H1 (cell line): ENCODE measurements around the gene RPGRIP1. TPM values are rescaled to one million over a fixed set of nuclear protein-coding genes. Genes with fewer than 3 reads are reported as not detected.

ENCODE experiments used
- ASH2L ChIP-seq: fragments of 200-600, 300-600 bp; sonication (generic); IDR thresholded peaks from one replicate; pipeline ENCODE4 v1.7.1; 2017; ENCODE audit warnings: low read length
- CTCF ChIP-seq, 3 experiments: IDR thresholded peaks; 1 replicate in 2 of 3; 2 replicates in 1 of 3; pipeline versions ENCODE4 v1.5.1 to v1.6.1; 2011; ENCODE audit warnings: low read length in 3 of 3, mild to moderate bottlenecking in 3 of 3, inconsistent platforms in 2 of 3, low read depth in 1 of 3, moderate library complexity in 1 of 3; ENCODE audit not compliant: insufficient read depth in 1 of 3; ENCODE audit errors: control extremely low read depth in 1 of 3
- EGR1 ChIP-seq: IDR thresholded peaks from 2 replicates; pipeline ENCODE4 v1.6.1; 2011; ENCODE audit warnings: low read depth, low read length, borderline replicate concordance
- MAX ChIP-seq: IDR thresholded peaks from 2 replicates; pipeline ENCODE4 v1.6.1; 2012; ENCODE audit warnings: inconsistent platforms
- POLR2A ChIP-seq, 2 experiments: IDR thresholded peaks; 1 replicate in 1 of 2; 2 replicates in 1 of 2; pipeline ENCODE4 v1.6.1; 2011; ENCODE audit warnings: low read depth in 2 of 2, low read length in 2 of 2, mild to moderate bottlenecking in 2 of 2; ENCODE audit errors: control extremely low read depth in 1 of 2
- POLR2AphosphoS5 ChIP-seq: IDR thresholded peaks from 2 replicates; pipeline ENCODE4 v1.6.1; 2011; ENCODE audit warnings: low read depth, low read length
- POU5F1 ChIP-seq: IDR thresholded peaks from 2 replicates; pipeline ENCODE4 v1.6.1; 2011; ENCODE audit warnings: low read depth, mild to moderate bottlenecking, low read length, moderate library complexity
- RFX5 ChIP-seq: IDR thresholded peaks from 2 replicates; pipeline ENCODE4 v1.6.1; 2011; ENCODE audit warnings: low read depth, low read length, improper control_type of control experiment, borderline replicate concordance
- RNF2 ChIP-seq: fragments of 200-900, 300-1000 bp; sonication (generic); IDR thresholded peaks from 2 replicates; pipeline ENCODE4 v1.7.1; 2016; ENCODE audit warnings: borderline replicate concordance, low read depth, mild to moderate bottlenecking, antibody characterized with exemption, low read length; ENCODE audit not compliant: poor library complexity, severe bottlenecking; ENCODE audit errors: missing control alignments
- RXRA ChIP-seq: IDR thresholded peaks from 2 replicates; pipeline ENCODE4 v1.6.1; 2011; ENCODE audit warnings: low read depth, mild to moderate bottlenecking, low read length, moderate library complexity; ENCODE audit not compliant: insufficient read depth
- TAF1 ChIP-seq: IDR thresholded peaks from 2 replicates; pipeline ENCODE4 v1.6.1; 2011; ENCODE audit warnings: mild to moderate bottlenecking, low read depth, low read length
- YY1 ChIP-seq: IDR thresholded peaks from 2 replicates; pipeline ENCODE4 v1.6.1; 2011; ENCODE audit warnings: low read depth, mild to moderate bottlenecking, low read length
- polyA plus RNA-seq, 7 experiments: library from polyadenylated mRNA; depleted of rRNA in 3 of 7; stranded (reverse) in 5 of 7; unstranded in 2 of 7; fragments of >200 nt in 5 of 7; fragments of 200-250 nt in 2 of 7; gene quantifications; 1 replicate in 5 of 7; 2 replicates in 1 of 7; 4 replicates in 1 of 7; pipeline versions ENCODE4 v1.2.1 to v1.2.3, GENCODE V29; 2011 to 2013; ENCODE audit warnings: missing spikeins in 2 of 7, mixed read lengths in 2 of 7
- total RNA-seq: library from RNA; stranded (reverse); fragmentation: NEBNext Ultra II Directional; extraction: Animal tissue kit (Norgen Biotek cat#: 25700); gene quantifications from 2 replicates; pipeline ENCODE4 v1.2.1, GENCODE V29; 2021

Gene RPGRIP1
- total and polyA plus RNA-seq, 2 of the 8 experiments (the other 6 are each of a cell fraction or from before 2014, with no cell fraction given), result 0.36 to 0.65 TPM

- TF ChIP-seq CTCF (IDR thresholded peaks at IDR 0.05; ENCODE audit: control extremely low read depth in 1 of 3, insufficient read depth in 1 of 3, low read depth in 1 of 3, low read length in 3 of 3) (no peak), MAX (peak; percentile 95), RNF2 (no peak), RXRA (0 out of 2 replicates have a peak, but pooled peaks have one; percentile 85), TAF1 (peak; percentile 93), RFX5 (no peak), ASH2L (peak; percentile 65), POLR2A (IDR thresholded peaks at IDR 0.05; ENCODE audit: control extremely low read depth in 1 of 2, low read depth in 2 of 2, low read length in 2 of 2) (peak; percentile 97), POLR2AphosphoS5 (peak; percentile 99), YY1 (peak; percentile 98), EGR1 (0 out of 2 replicates have a peak, but pooled peaks have one; percentile 46), POU5F1 (peak; percentile 32; the same call in 1 of the 2 replicates)
These were observed 28.8 kb downstream of the RPGRIP1 start (continued) for GRCh38 chr14:21308479-21309237.
